ENCODE data around the gene PHYKPL. TPM values are rescaled to one million over a fixed set of nuclear protein-coding genes. Genes with fewer than 3 reads are reported as not detected.

The PHYKPL gene
- 26.4 and 57.0 TPM in 2 replicates for total RNA-seq
- polyA plus RNA-seq: 58.7 and 75.2 TPM in 2 replicates

- H3K4me1 ChIP-seq (ENCODE audit: low read depth): peaks cover 8% of the 10 kb centered on the region
- H3K27ac ChIP-seq: peak within 1 kb of the TSS; percentile 87
- H3K27me3 ChIP-seq: no peaks in the 10 kb centered on the region
- DNase-seq (ENCODE audit: low read depth in 1 of 2, low spot score in 1 of 2): peak; percentile 82 to 85
- peak within 1 kb of the TSS; percentile 63 for H3K4me3 ChIP-seq
- peak; percentile 11 for TF ChIP-seq CTCF (IDR thresholded peaks at IDR 0.05; ENCODE audit: low read depth, low read length)
- H3K9me3 ChIP-seq (ENCODE audit: low read depth): no peaks in the 10 kb centered on the region
- H3K36me3 ChIP-seq: no peaks in the 10 kb centered on the region
Measured at GRCh38 chr5:178232124-178232919, at the start of gene PHYKPL. Gene PHYKPL (minus strand): TSS chr5:178232802. CDS start chr5:178232550, 252 bp downstream.

GRCh38 chr5:178282391-178282790 lies 49.8 kb upstream of the PHYKPL start:
- H3K36me3 ChIP-seq: no peaks in the 10 kb centered on the region
- no peak for DNase-seq (ENCODE audit: low read depth in 1 of 2, low spot score in 1 of 2)
- no peaks in the 10 kb centered on the region for H3K9me3 ChIP-seq (ENCODE audit: low read depth)
- no peaks in the 10 kb centered on the region for H3K27me3 ChIP-seq
- H3K4me1 ChIP-seq (ENCODE audit: low read depth): peaks cover 16% of the 10 kb centered on the region
- no peak overlapping the region for H3K27ac ChIP-seq
- TF ChIP-seq CTCF (IDR thresholded peaks at IDR 0.05; ENCODE audit: low read depth, low read length): no peak
- H3K4me3 ChIP-seq: no peak overlapping the region

- H3K4me3 ChIP-seq: no peak overlapping the region
- no peak overlapping the region for H3K27ac ChIP-seq
- H3K27me3 ChIP-seq: no peaks in the 10 kb centered on the region
- no peaks in the 10 kb centered on the region for H3K9me3 ChIP-seq (ENCODE audit: low read depth)
- no peaks in the 10 kb centered on the region for H3K36me3 ChIP-seq
- DNase-seq (ENCODE audit: low read depth in 1 of 2, low spot score in 1 of 2): no peak
- H3K4me1 ChIP-seq (ENCODE audit: low read depth): peaks cover 16% of the 10 kb centered on the region
- no peak for TF ChIP-seq CTCF (IDR thresholded peaks at IDR 0.05; ENCODE audit: low read depth, low read length)
Measured at GRCh38 chr5:178281331-178281730, 48.7 kb upstream of the PHYKPL start.

- Histone ChIP-seq H3K4me3 (no peak overlapping the region), H3K36me3 (no peaks in the 10 kb centered on the region), H3K9me3 (ENCODE audit: low read depth) (no peaks in the 10 kb centered on the region), H3K4me1 (ENCODE audit: low read depth) (peaks cover 15% of the 10 kb centered on the region), H3K27ac (no peak overlapping the region), H3K27me3 (no peaks in the 10 kb centered on the region)
- TF ChIP-seq CTCF (IDR thresholded peaks at IDR 0.05; ENCODE audit: low read depth, low read length): no peak
- no peak for DNase-seq (ENCODE audit: low read depth in 1 of 2, low spot score in 1 of 2)
Measured at GRCh38 chr5:178280631-178281030, 48.0 kb upstream of the PHYKPL start.

- Histone ChIP-seq H3K4me3 (no peak overlapping the region), H3K36me3 (no peaks in the 10 kb centered on the region), H3K27me3 (no peaks in the 10 kb centered on the region), H3K4me1 (ENCODE audit: low read depth) (peaks cover 7% of the 10 kb centered on the region), H3K27ac (no peak overlapping the region), H3K9me3 (ENCODE audit: low read depth) (no peaks in the 10 kb centered on the region)
- TF ChIP-seq CTCF (IDR thresholded peaks at IDR 0.05; ENCODE audit: low read depth, low read length): peak; percentile 97
- DNase-seq (ENCODE audit: low read depth in 1 of 2, low spot score in 1 of 2): peak; percentile 89 to 92
Measured at GRCh38 chr5:178279723-178280438, 47.3 kb upstream of the PHYKPL start.
